ENCODE results near the gene UBE2N.
A peak's percentile ranks its signal among the peaks of the same experiment; 100 is the strongest.

UBE2N gene

GRCh38 chr12:93378998-93379325 lies 62.8 kb downstream of the UBE2N start:
- DNase-seq = peak; percentile 66

GRCh38 chr12:93378196-93378997 lies 63.4 kb downstream of the UBE2N start:
- DNase-seq = peak; percentile 66

GRCh38 chr12:93377252-93378195 lies 64.2 kb downstream of the UBE2N start, which contains the start of gene NUDT4:
NUDT4 (plus strand) TSS chr12:93377925; CDS start chr12:93378323, 398 bp downstream.
- peak; percentile 89 for DNase-seq

DNA sequence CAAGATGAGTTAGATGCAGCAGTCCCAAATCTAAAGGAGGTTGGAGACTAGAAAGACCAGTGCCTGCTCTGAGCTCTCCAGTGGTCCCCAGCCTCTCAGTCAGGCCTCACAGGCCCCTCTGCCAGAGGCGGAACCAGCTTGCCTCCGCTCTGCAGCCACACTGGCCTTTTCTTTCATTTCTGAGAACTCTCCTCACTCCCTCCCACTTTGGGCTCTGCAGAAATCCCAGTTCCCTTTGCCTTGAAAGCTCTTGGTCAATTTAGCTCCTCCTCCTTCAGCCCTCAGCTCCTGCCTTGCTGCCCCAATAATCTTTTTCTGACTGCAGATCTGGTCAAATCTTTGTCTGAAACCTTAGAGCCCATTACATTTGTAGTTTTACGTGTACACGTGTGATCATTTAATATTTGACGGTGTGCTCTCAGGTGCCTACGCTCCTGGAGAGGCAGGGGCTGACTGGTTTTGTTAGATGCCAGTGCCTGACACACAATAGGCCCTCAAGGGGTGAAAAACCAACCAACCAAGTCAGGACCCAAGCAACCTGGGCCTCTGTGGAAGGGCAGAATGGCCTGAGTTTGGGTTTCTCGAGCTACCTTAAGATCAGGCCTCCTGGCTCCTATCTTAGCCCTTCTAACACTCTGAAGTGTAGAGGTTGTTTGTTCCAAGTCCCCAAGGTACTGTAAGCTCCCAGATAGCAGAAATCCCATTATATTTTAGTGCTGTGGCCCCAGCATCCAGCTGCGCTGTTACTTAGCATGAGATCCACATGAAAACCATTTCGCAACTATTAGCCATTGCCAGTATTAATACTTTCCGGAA lies 65.1 kb downstream of the UBE2N start:
- DNase-seq = no peak

GRCh38 chr12:93375906-93376305 lies 65.8 kb downstream of the UBE2N start:
- no peak for DNase-seq

DNA sequence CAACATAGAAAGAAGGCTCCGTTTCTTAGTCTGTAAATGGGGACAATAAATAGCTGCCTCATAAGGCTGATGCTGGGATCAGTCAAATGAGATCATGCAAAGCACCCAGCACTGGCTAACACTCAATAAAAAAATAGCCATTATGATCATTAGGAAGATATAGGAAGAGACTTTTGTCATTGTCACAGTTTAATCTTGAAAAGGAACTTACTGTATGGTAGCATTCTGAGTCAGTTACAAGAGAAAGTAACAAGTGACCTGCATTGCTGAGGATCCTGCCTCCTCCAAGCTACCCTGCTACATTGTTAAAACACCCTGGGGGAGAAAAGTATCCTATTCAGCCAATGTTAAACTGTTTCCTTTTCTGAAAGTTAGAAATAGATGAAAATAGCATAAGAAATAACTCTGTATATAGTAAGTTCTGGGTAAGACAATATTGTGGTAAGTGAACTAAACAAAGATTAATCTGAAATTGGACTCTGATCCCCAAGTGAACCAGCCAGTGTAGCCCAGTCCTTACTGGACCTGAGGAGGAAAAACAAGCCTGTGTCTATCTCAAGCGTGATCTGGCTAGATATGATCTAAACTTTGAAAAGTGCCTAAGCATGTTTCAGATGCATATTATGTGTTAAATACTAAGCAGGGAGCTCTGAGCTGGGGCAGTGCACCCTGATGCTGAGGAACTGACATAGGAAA lies 67.6 kb downstream of the UBE2N start:
- DNase-seq = no peak

DNA sequence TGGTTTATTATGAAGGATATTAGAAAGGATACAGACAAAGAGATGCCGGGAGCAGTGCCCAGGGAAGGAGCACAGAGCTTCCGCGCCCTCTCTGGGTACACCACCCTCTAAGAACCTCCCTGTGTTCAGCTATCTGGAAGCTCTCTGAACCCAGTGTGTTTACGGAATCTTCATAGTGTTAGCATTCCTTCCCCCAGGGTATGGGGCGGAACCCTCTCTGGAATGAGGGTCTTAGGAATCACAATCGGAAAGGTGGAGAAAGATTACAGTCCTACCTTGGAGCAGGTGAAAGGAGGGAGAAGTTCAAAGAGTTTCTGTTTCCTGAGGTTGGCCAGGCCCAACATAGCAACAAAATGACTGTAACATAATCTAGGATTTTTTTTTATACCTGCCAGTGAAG lies 70.8 kb downstream of the UBE2N start:
- no peak for DNase-seq

GRCh38 chr12:93369505-93369904 lies 72.2 kb downstream of the UBE2N start:
- DNase-seq = no peak

GRCh38 chr12:93368766-93369165 lies 73.0 kb downstream of the UBE2N start:
- DNase-seq = no peak

GRCh38 chr12:93366422-93366821 lies 75.3 kb downstream of the UBE2N start:
- no peak for DNase-seq

- no peak for DNase-seq
These were observed 75.9 kb downstream of the UBE2N start for GRCh38 chr12:93365616-93366405.

DNA sequence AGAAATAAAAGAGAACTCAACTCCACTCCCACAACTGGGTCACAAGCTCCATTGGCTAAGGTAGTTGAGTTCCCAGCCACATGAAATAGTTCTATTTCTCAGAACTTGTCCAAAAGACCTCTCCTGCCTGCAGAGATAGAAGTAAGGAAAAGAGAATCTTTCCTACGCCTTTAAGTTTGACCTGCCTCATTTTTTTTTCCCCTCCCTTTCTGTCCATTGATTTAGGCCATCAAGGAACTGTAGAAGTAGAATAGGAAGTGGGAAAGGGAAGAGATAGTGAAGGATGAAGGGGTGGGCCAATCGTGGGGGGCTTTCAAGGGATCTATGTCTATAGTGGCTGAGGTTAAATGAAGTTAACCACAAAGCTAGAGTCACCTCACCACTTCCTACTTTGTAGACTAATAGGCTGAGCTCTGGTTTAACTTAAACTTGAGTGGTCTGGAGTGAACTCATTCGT lies 77.9 kb downstream of the UBE2N start:
- DNase-seq = no peak

GRCh38 chr12:93361151-93361919 lies 80.4 kb downstream of the UBE2N start:
- DNase-seq = no peak

GRCh38 chr12:93360688-93361087 lies 81.1 kb downstream of the UBE2N start:
- no peak for DNase-seq

- DNase-seq = no peak
These were observed 82.9 kb downstream of the UBE2N start for GRCh38 chr12:93358821-93359220.

DNA sequence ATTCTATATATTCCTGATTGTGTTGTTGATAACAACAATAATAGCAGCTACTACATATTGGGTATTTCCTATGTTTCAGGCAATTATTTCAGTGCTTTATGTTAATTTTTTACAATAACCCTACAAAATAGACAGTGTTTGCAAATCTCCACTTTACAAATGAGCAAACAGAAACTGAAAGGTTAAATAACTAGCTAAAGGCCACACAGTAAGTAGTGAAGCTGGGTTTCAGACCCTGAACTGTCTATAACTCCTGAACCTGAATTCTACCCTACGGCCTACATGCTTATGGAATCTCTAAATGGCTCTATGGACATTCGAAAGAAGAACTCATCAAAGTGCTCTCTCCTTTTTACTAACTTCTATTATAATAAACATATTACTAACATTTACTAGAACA lies 83.7 kb downstream of the UBE2N start:
- no peak for DNase-seq

DNA sequence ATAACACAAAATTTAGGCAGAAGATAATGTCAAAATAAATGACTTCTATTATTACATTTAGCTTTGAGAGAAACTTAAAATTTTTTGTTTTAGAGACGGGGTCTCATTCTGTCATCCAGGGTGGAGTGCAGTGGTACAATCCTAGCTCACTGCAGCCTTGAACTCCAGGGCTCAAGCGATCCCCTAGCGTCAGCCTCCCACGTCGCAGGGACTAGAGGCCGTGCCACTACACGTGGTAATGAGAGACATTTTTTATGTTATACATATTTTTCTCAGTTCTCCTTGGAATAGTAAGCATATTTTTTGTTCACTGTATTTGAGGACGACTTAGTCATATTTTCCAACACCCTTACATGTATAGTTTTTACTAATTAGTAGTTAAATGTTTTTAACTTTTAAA lies 85.5 kb downstream of the UBE2N start:
- no peak for DNase-seq

Measured in NCI-H1105 treated with DMSO at 0.1 percent for 48 hours (cell line).